ENCODE results near the gene NEDD4. TPM values are rescaled to one million over a fixed set of nuclear protein-coding genes. Genes with fewer than 3 reads are reported as not detected.
"Not testable (repeated sequence)": the region's sequence is repeated elsewhere in the genome, so short reads cannot be mapped to it uniquely, and the experiment has no call there.

NEDD4 gene
- total and polyA plus RNA-seq, 4 donors, result 3.5 to 22.0 (median 7.7) TPM

- Histone ChIP-seq H3K4me1 (ENCODE audit: control insufficient read depth in 5 of 5, insufficient read depth in 5 of 5, low read length in 5 of 5) (no peaks in the 10 kb centered on the region), H3K36me3 (ENCODE audit: control insufficient read depth in 4 of 4, insufficient read depth in 4 of 4, low read length in 4 of 4) (no peaks in the 10 kb centered on the region), H3K27ac (ENCODE audit: low read depth in 1 of 2, low read length in 1 of 2) (no peak overlapping the region), H3K9ac (ENCODE audit: insufficient read depth in 1 of 2, low read length in 2 of 2) (no peak overlapping the region), H3K4me3 (no peak overlapping the region), H3K27me3 (ENCODE audit: control insufficient read depth in 3 of 3, insufficient read depth in 3 of 3, low read length in 2 of 3) (no peaks in the 10 kb centered on the region), H3K9me3 (ENCODE audit: control insufficient read depth in 4 of 4, insufficient read depth in 3 of 4, low read length in 3 of 4) (no peaks in the 10 kb centered on the region)
- TF ChIP-seq, protein P1, sequence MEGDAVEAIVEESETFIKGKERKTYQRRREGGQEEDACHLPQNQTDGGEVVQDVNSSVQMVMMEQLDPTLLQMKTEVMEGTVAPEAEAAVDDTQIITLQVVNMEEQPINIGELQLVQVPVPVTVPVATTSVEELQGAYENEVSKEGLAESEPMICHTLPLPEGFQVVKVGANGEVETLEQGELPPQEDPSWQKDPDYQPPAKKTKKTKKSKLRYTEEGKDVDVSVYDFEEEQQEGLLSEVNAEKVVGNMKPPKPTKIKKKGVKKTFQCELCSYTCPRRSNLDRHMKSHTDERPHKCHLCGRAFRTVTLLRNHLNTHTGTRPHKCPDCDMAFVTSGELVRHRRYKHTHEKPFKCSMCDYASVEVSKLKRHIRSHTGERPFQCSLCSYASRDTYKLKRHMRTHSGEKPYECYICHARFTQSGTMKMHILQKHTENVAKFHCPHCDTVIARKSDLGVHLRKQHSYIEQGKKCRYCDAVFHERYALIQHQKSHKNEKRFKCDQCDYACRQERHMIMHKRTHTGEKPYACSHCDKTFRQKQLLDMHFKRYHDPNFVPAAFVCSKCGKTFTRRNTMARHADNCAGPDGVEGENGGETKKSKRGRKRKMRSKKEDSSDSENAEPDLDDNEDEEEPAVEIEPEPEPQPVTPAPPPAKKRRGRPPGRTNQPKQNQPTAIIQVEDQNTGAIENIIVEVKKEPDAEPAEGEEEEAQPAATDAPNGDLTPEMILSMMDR (IDR thresholded peaks at IDR 0.05; ENCODE audit: control extremely low read depth, extremely low read depth), result no peak
- 87% methylated on average over 6 of the region's 6 CpGs for WGBS, 2 donors
- ATAC-seq (ENCODE audit: insufficient read depth, low FRiP score) (no peak), DNase-seq (no peak)
Observed at GRCh38 chr15:56031836-56032235, 38.4 kb upstream of the NEDD4 start.

- WGBS, 2 donors, result 78 to 81% methylated on average over 4 of the region's 4 CpGs
- no peak overlapping the region for H3K9ac ChIP-seq (ENCODE audit: insufficient read depth in 1 of 2, low read length in 2 of 2)
- TF ChIP-seq, protein P1 (IDR thresholded peaks at IDR 0.05; ENCODE audit: control extremely low read depth, extremely low read depth), result no peak
- no peak for ATAC-seq (ENCODE audit: insufficient read depth, low FRiP score)
- no peaks in the 10 kb centered on the region for H3K9me3 ChIP-seq (ENCODE audit: control insufficient read depth in 4 of 4, insufficient read depth in 3 of 4, low read length in 3 of 4)
- H3K27me3 ChIP-seq (ENCODE audit: control insufficient read depth in 3 of 3, insufficient read depth in 3 of 3, low read length in 2 of 3), result no peaks in the 10 kb centered on the region
- no peak overlapping the region for H3K4me3 ChIP-seq
- no peaks in the 10 kb centered on the region for H3K4me1 ChIP-seq (ENCODE audit: control insufficient read depth in 5 of 5, insufficient read depth in 5 of 5, low read length in 5 of 5)
- no peak for DNase-seq
- no peaks in the 10 kb centered on the region for H3K36me3 ChIP-seq (ENCODE audit: control insufficient read depth in 4 of 4, insufficient read depth in 4 of 4, low read length in 4 of 4)
- H3K27ac ChIP-seq (ENCODE audit: low read depth in 1 of 2, low read length in 1 of 2), result no peak overlapping the region
Observed at GRCh38 chr15:56031402-56031801, 38.0 kb upstream of the NEDD4 start.

DNA sequence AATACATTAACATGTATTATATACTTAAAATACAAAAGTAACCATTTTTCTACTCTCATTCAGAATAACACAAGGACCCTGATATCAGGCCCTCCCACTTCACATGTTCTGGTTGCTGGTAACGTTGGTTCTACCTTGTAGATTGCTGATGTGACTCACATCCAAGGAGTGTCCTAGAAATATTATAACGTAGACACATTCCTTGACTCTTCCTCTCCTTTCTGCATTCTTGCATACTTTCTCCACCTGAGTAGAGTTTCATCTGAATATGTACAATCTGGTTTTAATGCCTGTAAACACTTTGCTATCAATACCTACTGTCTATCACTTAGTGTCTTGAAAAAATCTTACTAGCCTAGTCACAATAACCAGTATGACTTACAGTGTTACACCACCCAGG, 35.0 kb upstream of the NEDD4 start:
- 81 to 83% methylated on average over 2 of the region's 2 CpGs for WGBS, 2 donors
- H3K36me3 ChIP-seq (ENCODE audit: control insufficient read depth in 4 of 4, insufficient read depth in 4 of 4, low read length in 4 of 4), result no peaks in the 10 kb centered on the region
- H3K9ac ChIP-seq (ENCODE audit: insufficient read depth in 1 of 2, low read length in 2 of 2), result no peak overlapping the region
- no peaks in the 10 kb centered on the region for H3K27me3 ChIP-seq (ENCODE audit: control insufficient read depth in 3 of 3, insufficient read depth in 3 of 3, low read length in 2 of 3)
- no peak overlapping the region for H3K27ac ChIP-seq (ENCODE audit: low read depth in 1 of 2, low read length in 1 of 2)
- ATAC-seq (ENCODE audit: insufficient read depth, low FRiP score), result no peak
- no peaks in the 10 kb centered on the region for H3K9me3 ChIP-seq (ENCODE audit: control insufficient read depth in 4 of 4, insufficient read depth in 3 of 4, low read length in 3 of 4)
- no peak for DNase-seq
- TF ChIP-seq, protein P1 (IDR thresholded peaks at IDR 0.05; ENCODE audit: control extremely low read depth, extremely low read depth), result no peak
- no peaks in the 10 kb centered on the region for H3K4me1 ChIP-seq (ENCODE audit: control insufficient read depth in 5 of 5, insufficient read depth in 5 of 5, low read length in 5 of 5)
- no peak overlapping the region for H3K4me3 ChIP-seq

DNA sequence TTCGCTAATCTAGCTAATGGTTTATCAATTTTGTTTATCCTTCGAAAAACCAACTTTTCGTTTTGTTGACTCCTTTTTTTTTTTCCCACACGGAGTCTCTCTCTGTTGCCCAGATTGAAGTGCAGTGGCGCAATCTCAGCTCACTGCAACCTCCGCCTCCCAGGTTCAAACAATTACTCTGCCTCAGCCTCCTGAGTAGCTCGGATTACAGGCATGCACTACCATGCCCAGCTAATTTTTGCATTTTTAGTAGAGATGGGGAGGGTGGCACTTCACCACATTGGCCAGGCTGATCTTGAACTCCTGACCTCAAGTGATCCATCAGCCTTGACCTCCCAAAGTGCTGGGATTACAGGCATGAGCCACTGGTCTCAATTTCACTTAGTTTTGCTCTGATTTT, 29.7 kb upstream of the NEDD4 start:
- H3K27ac ChIP-seq (ENCODE audit: low read depth in 1 of 2, low read length in 1 of 2); H3K9me3 ChIP-seq (ENCODE audit: control insufficient read depth in 4 of 4, insufficient read depth in 3 of 4, low read length in 3 of 4); H3K4me1 ChIP-seq (ENCODE audit: control insufficient read depth in 5 of 5, insufficient read depth in 5 of 5, low read length in 5 of 5); H3K4me3 ChIP-seq; H3K36me3 ChIP-seq (ENCODE audit: control insufficient read depth in 4 of 4, insufficient read depth in 4 of 4, low read length in 4 of 4); DNase-seq; ATAC-seq (ENCODE audit: insufficient read depth, low FRiP score); H3K27me3 ChIP-seq (ENCODE audit: control insufficient read depth in 3 of 3, insufficient read depth in 3 of 3, low read length in 2 of 3); H3K9ac ChIP-seq (ENCODE audit: insufficient read depth in 1 of 2, low read length in 2 of 2): not testable (repeated sequence)
- WGBS, 2 donors, result 88 to 90% methylated on average over 7 of the region's 7 CpGs
